Fibroblast of the aortic adventitia (primary cell): Measurements from ENCODE around the gene P2RX5. TPM values are rescaled to one million over a fixed set of nuclear protein-coding genes. Genes with fewer than 3 reads are reported as not detected.
A peak's percentile ranks its signal among the peaks of the same experiment; 100 is the strongest.

ENCODE experiments used
- DNase-seq: peaks from one replicate; pipeline ENCODE4 v3.0.0-alpha.2; 2010; ENCODE audit warnings: low read depth
- H3K4me3 ChIP-seq: 2 replicates; pipeline ENCODE4 v1.5.1; 2011; ENCODE audit warnings: low read depth, mild to moderate bottlenecking, control low read depth, low read length, moderate library complexity
- total RNA-seq: library from RNA; depleted of rRNA; stranded (reverse); fragments of >200 nt; gene quantifications from 2 replicates; pipeline ENCODE4 v1.2.3, GENCODE V29; 2012; ENCODE audit warnings: low replicate concordance
- TF ChIP-seq, protein P1 (sequence below): IDR thresholded peaks from 2 replicates; pipeline ENCODE4 v1.5.1; 2011; ENCODE audit warnings: mild to moderate bottlenecking, low read length, control low read depth, inconsistent platforms; ENCODE audit not compliant: insufficient read depth

Gene P2RX5
- total RNA-seq, 1 donor: 0.27 TPM

DNA sequence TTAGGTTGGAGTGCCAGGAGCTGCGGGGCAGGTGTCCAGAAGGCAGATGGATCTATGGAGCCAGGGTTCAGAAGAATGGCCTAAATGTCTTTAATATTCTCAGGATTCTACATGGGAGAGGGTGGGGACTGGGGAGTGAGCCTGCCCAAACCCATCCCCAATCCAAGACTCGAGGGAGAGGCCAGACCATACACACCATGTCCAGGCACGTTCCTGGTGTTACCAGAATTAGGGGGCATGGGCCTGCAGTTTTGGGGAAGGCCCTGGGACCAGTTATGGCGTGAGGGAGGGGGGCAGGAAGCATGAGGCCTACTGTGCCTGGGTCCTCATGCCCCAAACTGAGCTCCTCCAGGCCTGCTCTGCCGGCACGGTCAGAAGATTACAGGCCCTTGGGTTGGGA, 29.4 kb downstream of the P2RX5 start:
- DNase-seq: no peak
- TF ChIP-seq, protein P1, sequence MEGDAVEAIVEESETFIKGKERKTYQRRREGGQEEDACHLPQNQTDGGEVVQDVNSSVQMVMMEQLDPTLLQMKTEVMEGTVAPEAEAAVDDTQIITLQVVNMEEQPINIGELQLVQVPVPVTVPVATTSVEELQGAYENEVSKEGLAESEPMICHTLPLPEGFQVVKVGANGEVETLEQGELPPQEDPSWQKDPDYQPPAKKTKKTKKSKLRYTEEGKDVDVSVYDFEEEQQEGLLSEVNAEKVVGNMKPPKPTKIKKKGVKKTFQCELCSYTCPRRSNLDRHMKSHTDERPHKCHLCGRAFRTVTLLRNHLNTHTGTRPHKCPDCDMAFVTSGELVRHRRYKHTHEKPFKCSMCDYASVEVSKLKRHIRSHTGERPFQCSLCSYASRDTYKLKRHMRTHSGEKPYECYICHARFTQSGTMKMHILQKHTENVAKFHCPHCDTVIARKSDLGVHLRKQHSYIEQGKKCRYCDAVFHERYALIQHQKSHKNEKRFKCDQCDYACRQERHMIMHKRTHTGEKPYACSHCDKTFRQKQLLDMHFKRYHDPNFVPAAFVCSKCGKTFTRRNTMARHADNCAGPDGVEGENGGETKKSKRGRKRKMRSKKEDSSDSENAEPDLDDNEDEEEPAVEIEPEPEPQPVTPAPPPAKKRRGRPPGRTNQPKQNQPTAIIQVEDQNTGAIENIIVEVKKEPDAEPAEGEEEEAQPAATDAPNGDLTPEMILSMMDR: no peak
- H3K4me3 ChIP-seq: peak overlapping the region; percentile 61

DNA sequence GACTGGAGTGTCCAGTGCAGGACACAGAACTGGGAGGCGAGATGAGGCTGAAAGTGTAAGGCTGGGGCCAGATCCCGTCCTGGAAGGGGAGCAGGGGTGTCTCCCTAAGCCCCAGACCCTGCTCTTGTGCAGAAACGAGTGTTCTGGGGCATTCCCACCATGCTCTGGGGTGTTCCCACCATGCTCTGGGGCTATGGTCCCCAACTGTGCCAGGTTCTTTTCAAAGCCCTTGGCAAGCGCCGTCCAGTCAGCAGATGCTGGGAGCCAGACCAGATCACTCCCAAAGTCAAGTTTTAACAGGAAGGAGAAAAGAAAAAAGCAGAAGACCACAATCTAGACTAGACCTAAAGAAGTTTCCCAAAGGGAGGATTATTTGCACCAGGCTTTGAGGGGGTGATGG, 30.1 kb downstream of the P2RX5 start:
- DNase-seq: no peak
- H3K4me3 ChIP-seq: peak overlapping the region; percentile 61

DNA sequence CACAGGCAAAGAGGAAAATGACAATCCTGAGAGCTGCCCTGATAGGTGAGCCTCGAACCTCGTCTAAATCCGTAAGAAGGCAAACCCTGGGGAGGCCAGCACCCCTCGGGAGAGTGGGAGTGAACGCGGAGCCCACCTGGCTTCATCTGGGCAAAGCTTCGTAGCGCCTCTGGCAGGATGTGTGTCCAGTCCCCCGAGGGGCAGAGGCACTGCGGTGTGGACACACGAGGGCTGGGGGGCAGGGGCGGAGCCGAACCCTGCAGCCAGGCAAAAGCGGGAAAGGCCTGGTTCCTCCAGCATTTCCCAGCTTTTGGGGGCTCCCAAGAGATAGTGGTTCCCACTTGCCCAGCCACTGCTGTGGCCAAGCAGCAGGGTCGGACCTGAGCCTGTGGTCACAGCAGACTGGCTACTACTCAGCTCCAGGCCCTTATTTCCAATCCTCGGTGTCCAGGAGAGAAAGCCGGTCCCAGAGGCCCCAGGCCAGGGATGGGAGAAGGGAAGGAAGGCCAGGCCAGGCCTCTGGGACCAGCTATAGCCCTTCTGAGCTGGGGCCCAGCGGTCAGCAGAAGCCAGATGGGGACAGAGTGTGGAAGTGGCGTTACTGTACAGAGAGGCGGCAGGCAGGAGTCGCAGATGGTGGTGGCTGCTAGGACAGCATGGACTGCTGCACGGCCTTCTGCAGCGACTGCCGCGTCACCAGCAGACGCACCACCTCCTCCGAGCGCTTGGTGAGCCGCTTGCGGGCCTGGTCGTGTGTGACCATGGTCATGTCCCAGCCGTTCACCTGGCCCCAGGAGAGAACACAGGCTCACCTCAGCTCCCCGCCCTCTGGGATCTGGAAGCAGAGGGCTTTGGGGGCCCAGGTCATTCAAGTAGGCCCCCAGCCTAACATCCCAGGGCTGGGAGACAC, 32.6 kb downstream of the P2RX5 start:
- no peak for DNase-seq
- TF ChIP-seq, protein P1: no peak
- no peak overlapping the region for H3K4me3 ChIP-seq

More for the DNA sequence above, 30.1 kb downstream of the P2RX5 start:
- TF ChIP-seq, protein P1: no peak

DNA sequence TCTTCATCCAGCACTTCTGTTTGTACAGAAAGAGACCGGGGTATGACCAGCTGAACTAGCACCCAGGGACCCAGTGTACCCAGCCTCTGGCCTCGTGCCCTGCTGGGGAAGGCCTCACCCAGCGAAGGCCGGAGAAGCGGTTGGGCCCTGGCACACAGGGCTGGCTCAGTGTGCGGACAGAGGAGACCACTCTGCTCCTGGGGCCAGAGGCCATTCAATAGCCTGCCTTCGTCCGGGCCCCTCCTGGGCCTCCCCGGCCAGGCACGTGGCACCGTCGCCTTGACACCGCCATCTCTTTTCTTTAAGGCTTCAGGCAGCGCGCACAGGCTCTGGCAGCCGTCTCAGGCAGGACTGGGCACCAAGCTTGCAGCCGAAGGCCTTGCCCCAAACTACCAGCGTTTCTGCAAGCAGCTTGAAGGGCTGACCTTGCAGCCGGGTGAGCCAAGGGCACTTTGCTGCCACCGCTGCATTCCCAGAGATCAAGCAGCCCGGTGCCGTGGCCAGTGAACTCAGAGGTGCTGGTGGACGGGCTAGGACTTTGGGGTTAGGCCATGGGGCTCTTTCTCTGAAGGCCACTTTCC, 35.6 kb downstream of the P2RX5 start:
- DNase-seq: no peak
- TF ChIP-seq, protein P1: no peak
- H3K4me3 ChIP-seq: no peak overlapping the region

DNA sequence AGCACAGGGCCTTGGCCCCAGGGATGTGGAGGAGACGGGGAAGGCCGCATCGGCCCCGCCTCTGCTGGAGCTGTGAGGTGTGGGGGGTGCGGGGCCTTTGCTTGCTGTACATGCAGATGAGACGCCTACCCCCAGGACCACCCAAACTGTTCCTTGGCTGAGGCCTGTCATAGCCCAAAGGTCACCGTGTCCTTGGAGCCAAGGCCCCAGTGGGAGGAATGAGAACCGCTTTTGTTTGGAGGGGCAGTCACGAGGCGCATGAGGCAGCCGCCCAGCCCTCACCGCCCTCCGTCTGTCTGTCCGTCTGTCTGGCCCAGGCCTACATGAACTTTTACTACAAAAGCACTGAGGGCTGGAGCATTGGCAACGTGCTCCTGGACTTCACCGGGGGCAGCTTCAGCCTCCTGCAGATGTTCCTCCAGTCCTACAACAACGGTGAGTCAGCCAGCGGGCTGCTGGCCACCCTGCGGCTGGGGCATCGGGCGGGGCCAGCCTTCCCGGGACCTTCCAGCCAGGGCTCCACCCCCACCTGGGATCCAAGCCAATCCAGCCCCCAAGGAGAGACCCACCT, 36.3 kb downstream of the P2RX5 start:
- DNase-seq: peak; percentile 97
- TF ChIP-seq, protein P1: peak; percentile 51
- H3K4me3 ChIP-seq: no peak overlapping the region

DNA sequence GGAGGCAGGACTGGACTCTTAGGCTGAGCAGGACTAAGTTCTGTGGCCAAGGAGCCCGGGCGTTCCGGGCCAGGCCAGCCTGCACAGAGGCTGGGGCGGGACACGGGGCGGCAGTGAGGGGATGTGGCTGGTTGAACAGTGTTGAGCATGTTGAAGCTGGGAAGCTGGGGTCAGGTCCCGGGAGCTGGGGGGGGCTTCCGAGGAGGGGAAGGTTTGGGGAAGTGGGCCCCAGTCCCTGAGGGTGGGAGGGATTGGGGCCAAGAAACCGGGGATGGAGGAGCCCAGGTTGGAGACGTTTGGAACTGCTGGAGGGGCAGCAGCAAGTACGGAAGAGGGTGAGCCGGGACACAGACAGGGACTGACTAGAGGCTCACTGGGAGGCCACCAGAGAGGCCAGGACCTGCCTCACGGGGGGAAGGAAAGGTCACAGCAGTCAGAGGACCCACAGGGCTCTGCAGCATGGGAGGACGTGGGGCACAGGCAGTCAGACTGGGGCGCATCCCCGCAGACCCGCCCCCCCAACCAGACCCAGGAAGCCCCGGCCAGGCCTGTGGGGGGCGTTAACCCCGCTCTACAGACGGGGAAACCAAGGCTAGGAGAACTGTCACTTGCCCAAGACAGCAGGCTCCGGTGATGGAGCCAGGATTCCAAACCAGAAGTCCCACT, 37.0 kb downstream of the P2RX5 start:
- no peak for DNase-seq

More for the DNA sequence above, 37.0 kb downstream of the P2RX5 start:
- H3K4me3 ChIP-seq: no peak overlapping the region
- TF ChIP-seq, protein P1: no peak
